Measurements from ENCODE around the gene PRSS50. TPM values are rescaled to one million over a fixed set of nuclear protein-coding genes. Genes with fewer than 3 reads are reported as not detected.

PRSS50 gene
- total RNA-seq, 1 donor from 2014 or later, result not detected

- Histone ChIP-seq H3K36me3 (ENCODE audit: control insufficient read depth, insufficient read depth, low read length) (no peaks in the 10 kb centered on the region), H3K4me3 (ENCODE audit: low read depth, low read length) (no peak overlapping the region), H3K27me3 (ENCODE audit: control insufficient read depth, insufficient read depth, low read length) (peaks cover 2% of the 10 kb centered on the region)
- no peak for FAIRE-seq
- peak; percentile 12 for DNase-seq (ENCODE audit: low read depth)
- TF ChIP-seq CTCF (IDR thresholded peaks at IDR 0.05; ENCODE audit: insufficient read depth, low read length, severe bottlenecking), result no peak
Observed at GRCh38 chr3:46733026-46733800, 15.5 kb upstream of the PRSS50 start.

GRCh38 chr3:46731795-46732194 lies 14.1 kb upstream of the PRSS50 start:
- no peak for TF ChIP-seq CTCF (IDR thresholded peaks at IDR 0.05; ENCODE audit: insufficient read depth, low read length, severe bottlenecking)
- Histone ChIP-seq H3K4me3 (ENCODE audit: low read depth, low read length) (no peak overlapping the region), H3K36me3 (ENCODE audit: control insufficient read depth, insufficient read depth, low read length) (no peaks in the 10 kb centered on the region), H3K27me3 (ENCODE audit: control insufficient read depth, insufficient read depth, low read length) (peaks cover 2% of the 10 kb centered on the region)
- DNase-seq (ENCODE audit: low read depth), result no peak
- no peak for FAIRE-seq

- Histone ChIP-seq H3K36me3 (ENCODE audit: control insufficient read depth, insufficient read depth, low read length) (no peaks in the 10 kb centered on the region), H3K4me3 (ENCODE audit: low read depth, low read length) (no peak overlapping the region), H3K27me3 (ENCODE audit: control insufficient read depth, insufficient read depth, low read length) (peaks cover 2% of the 10 kb centered on the region)
- no peak for FAIRE-seq
- no peak for DNase-seq (ENCODE audit: low read depth)
- no peak for TF ChIP-seq CTCF (IDR thresholded peaks at IDR 0.05; ENCODE audit: insufficient read depth, low read length, severe bottlenecking)
Observed at GRCh38 chr3:46730819-46731218, 13.2 kb upstream of the PRSS50 start.

GRCh38 chr3:46729038-46729437 lies 11.4 kb upstream of the PRSS50 start:
- DNase-seq (ENCODE audit: low read depth) (no peak), FAIRE-seq (no peak)

GRCh38 chr3:46725621-46726314 lies 8.1 kb upstream of the PRSS50 start:
- H3K4me3 ChIP-seq (ENCODE audit: low read depth, low read length), result no peak overlapping the region
- FAIRE-seq (no peak), DNase-seq (ENCODE audit: low read depth) (no peak)
- peaks cover 2% of the 10 kb centered on the region for H3K27me3 ChIP-seq (ENCODE audit: control insufficient read depth, insufficient read depth, low read length)
- H3K36me3 ChIP-seq (ENCODE audit: control insufficient read depth, insufficient read depth, low read length), result no peaks in the 10 kb centered on the region
- TF ChIP-seq CTCF (IDR thresholded peaks at IDR 0.05; ENCODE audit: insufficient read depth, low read length, severe bottlenecking), result no peak

More at GRCh38 chr3:46729038-46729437, 11.4 kb upstream of the PRSS50 start:
- TF ChIP-seq CTCF (IDR thresholded peaks at IDR 0.05; ENCODE audit: insufficient read depth, low read length, severe bottlenecking), result no peak
- Histone ChIP-seq H3K4me3 (ENCODE audit: low read depth, low read length) (no peak overlapping the region), H3K27me3 (ENCODE audit: control insufficient read depth, insufficient read depth, low read length) (peaks cover 2% of the 10 kb centered on the region), H3K36me3 (ENCODE audit: control insufficient read depth, insufficient read depth, low read length) (no peaks in the 10 kb centered on the region)
